ENCODE results near the gene INSL3. TPM values are rescaled to one million over a fixed set of nuclear protein-coding genes. Genes with fewer than 3 reads are reported as not detected.

Gene INSL3
- total and polyA plus RNA-seq, 4 donors: 1.5 TPM; not detected in 3

DNA sequence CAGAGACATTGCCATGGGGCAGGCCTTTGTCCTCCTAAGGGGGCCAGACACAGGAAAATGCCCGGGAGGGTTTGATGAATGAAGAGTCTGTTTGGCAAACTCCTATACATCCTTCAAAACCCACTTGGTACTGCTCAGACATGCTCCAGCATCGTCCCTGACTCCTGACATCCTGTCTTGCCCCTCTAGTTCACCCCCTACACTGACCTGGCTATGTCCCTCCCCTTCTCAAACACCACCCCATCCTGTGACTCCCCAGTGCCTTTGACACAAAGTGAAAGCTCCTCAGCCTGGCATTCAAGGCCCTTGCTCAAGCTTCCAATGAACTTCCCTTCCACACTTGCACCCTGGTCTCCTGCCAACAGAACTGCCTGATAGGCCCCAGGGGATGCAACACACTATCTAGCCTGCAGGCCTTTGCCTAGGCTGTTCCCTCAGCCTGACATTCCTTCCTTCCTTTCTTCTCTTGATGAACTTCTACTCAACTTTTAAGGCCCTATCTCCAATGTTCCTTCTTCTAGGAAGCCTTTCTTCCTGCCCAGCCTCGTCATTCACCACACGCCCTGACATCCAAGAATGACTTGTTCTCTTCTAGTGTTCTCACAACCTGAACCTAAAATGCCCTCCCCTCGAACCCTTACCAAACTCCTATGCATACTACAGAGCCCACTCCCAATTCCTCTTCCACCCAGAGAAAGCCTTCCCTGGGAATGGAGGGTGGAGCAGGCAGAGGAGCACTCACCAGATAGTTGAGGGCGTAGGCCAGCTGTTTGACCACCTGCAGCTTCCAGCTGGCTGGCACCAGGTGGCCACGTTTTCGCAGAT lies 14.1 kb upstream of the INSL3 start:
- ATAC-seq (ENCODE audit: insufficient read depth, low FRiP score): no peak
- 86 to 92% methylated on average over 8 of the region's 8 CpGs for WGBS, 2 donors
- Histone ChIP-seq H3K27me3 (ENCODE audit: control insufficient read depth in 3 of 3, insufficient read depth in 3 of 3, low read length in 2 of 3) (peaks cover 0 to 16% (median 5%) of the 10 kb centered on the region in 3 donors), H3K4me3 (no peak overlapping the region), H3K4me1 (ENCODE audit: control insufficient read depth in 5 of 5, insufficient read depth in 5 of 5, low read length in 5 of 5) (no peaks in the 10 kb centered on the region), H3K27ac (ENCODE audit: low read depth in 1 of 2, low read length in 1 of 2) (no peak overlapping the region), H3K9me3 (ENCODE audit: control insufficient read depth in 4 of 4, insufficient read depth in 3 of 4, low read length in 3 of 4) (peaks cover 0 to under 1% (median 0%) of the 10 kb centered on the region in 4 donors), H3K36me3 (ENCODE audit: control insufficient read depth in 4 of 4, insufficient read depth in 4 of 4, low read length in 4 of 4) (peaks cover 0 to 16% (median 0%) of the 10 kb centered on the region in 4 donors), H3K9ac (ENCODE audit: insufficient read depth in 1 of 2, low read length in 2 of 2) (no peak overlapping the region)
- TF ChIP-seq CTCF (IDR thresholded peaks at IDR 0.05; ENCODE audit: control extremely low read depth, extremely low read depth): no peak
- no peak for DNase-seq

- DNase-seq: no peak
- H3K36me3 ChIP-seq (ENCODE audit: control insufficient read depth in 4 of 4, insufficient read depth in 4 of 4, low read length in 4 of 4): peaks cover 0 to 20% (median 0%) of the 10 kb centered on the region in 4 donors
- 78 to 89% methylated on average over 27 of the region's 27 CpGs for WGBS, 2 donors
These were observed 13.2 kb upstream of the INSL3 start for GRCh38 chr19:17834350-17835181.

GRCh38 chr19:17832443-17833208 lies 11.3 kb upstream of the INSL3 start:
- Histone ChIP-seq H3K27me3 (ENCODE audit: control insufficient read depth in 3 of 3, insufficient read depth in 3 of 3, low read length in 2 of 3) (peaks cover 0 to 22% (median 5%) of the 10 kb centered on the region in 3 donors), H3K9me3 (ENCODE audit: control insufficient read depth in 4 of 4, insufficient read depth in 3 of 4, low read length in 3 of 4) (peaks cover 0 to 2% (median 0%) of the 10 kb centered on the region in 4 donors), H3K4me3 (no peak overlapping the region), H3K36me3 (ENCODE audit: control insufficient read depth in 4 of 4, insufficient read depth in 4 of 4, low read length in 4 of 4) (peaks cover 0 to 15% (median 0%) of the 10 kb centered on the region in 4 donors), H3K27ac (ENCODE audit: low read depth in 1 of 2, low read length in 1 of 2) (no peak overlapping the region), H3K4me1 (ENCODE audit: control insufficient read depth in 5 of 5, insufficient read depth in 5 of 5, low read length in 5 of 5) (peaks cover 0 to 3% (median 0%) of the 10 kb centered on the region in 5 donors), H3K9ac (ENCODE audit: insufficient read depth in 1 of 2, low read length in 2 of 2) (no peak overlapping the region)
- no peak for TF ChIP-seq CTCF (IDR thresholded peaks at IDR 0.05; ENCODE audit: control extremely low read depth, extremely low read depth)
- DNase-seq (no peak), ATAC-seq (ENCODE audit: insufficient read depth, low FRiP score) (no peak)
- 89 to 92% methylated on average over 17 of the region's 17 CpGs for WGBS, 2 donors

More at GRCh38 chr19:17834350-17835181, 13.2 kb upstream of the INSL3 start:
- no peak for TF ChIP-seq CTCF (IDR thresholded peaks at IDR 0.05; ENCODE audit: control extremely low read depth, extremely low read depth)
- Histone ChIP-seq H3K9ac (ENCODE audit: insufficient read depth in 1 of 2, low read length in 2 of 2) (no peak overlapping the region), H3K27me3 (ENCODE audit: control insufficient read depth in 3 of 3, insufficient read depth in 3 of 3, low read length in 2 of 3) (peaks cover 0 to 21% (median 5%) of the 10 kb centered on the region in 3 donors), H3K27ac (ENCODE audit: low read depth in 1 of 2, low read length in 1 of 2) (no peak overlapping the region), H3K9me3 (ENCODE audit: control insufficient read depth in 4 of 4, insufficient read depth in 3 of 4, low read length in 3 of 4) (peaks cover 0 to 2% (median 0%) of the 10 kb centered on the region in 4 donors), H3K4me1 (ENCODE audit: control insufficient read depth in 5 of 5, insufficient read depth in 5 of 5, low read length in 5 of 5) (peaks cover 0 to 3% (median 0%) of the 10 kb centered on the region in 5 donors), H3K4me3 (no peak overlapping the region)
- no peak for ATAC-seq (ENCODE audit: insufficient read depth, low FRiP score)
